Effector memory CD4-positive, alpha-beta T cell (primary cell): ENCODE measurements around the gene NUTF2.
A peak's percentile ranks its signal among the peaks of the same experiment; 100 is the strongest.
"Not testable (repeated sequence)": the region's sequence is repeated elsewhere in the genome, so short reads cannot be mapped to it uniquely, and the experiment has no call there.

Source experiments
- DNase-seq, 3 donors: peaks; one replicate each; pipeline ENCODE4 v3.0.0-alpha.2; 2020
- H3K27ac ChIP-seq: 2 replicates; pipeline ENCODE4 v1.7.0; 2013; ENCODE audit warnings: mild to moderate bottlenecking, low read length, moderate library complexity; ENCODE audit not compliant: insufficient read depth, poor library complexity, severe bottlenecking
- H3K27me3 ChIP-seq: replicated peaks from 2 replicates; pipeline ENCODE4 v1.7.0; 2013; ENCODE audit warnings: mild to moderate bottlenecking, low read length; ENCODE audit not compliant: insufficient read depth, control insufficient read depth, poor library complexity, severe bottlenecking
- H3K36me3 ChIP-seq: 2 replicates; pipeline ENCODE4 v1.7.0; 2013; ENCODE audit warnings: mild to moderate bottlenecking, low read length, moderate library complexity; ENCODE audit not compliant: control insufficient read depth, insufficient read depth
- H3K4me1 ChIP-seq: 2 replicates; pipeline ENCODE4 v1.7.0; 2013; ENCODE audit warnings: low read length, mild to moderate bottlenecking; ENCODE audit not compliant: control insufficient read depth, insufficient read depth, poor library complexity, severe bottlenecking
- H3K4me3 ChIP-seq: 2 replicates; pipeline ENCODE4 v1.7.0; 2013; ENCODE audit warnings: low read length, low read depth, mild to moderate bottlenecking; ENCODE audit not compliant: insufficient read depth, poor library complexity, severe bottlenecking
- H3K9me3 ChIP-seq: 2 replicates; pipeline ENCODE4 v1.7.0; 2013; ENCODE audit warnings: mild to moderate bottlenecking, low read length, moderate library complexity; ENCODE audit not compliant: control insufficient read depth

The NUTF2 gene

DNA sequence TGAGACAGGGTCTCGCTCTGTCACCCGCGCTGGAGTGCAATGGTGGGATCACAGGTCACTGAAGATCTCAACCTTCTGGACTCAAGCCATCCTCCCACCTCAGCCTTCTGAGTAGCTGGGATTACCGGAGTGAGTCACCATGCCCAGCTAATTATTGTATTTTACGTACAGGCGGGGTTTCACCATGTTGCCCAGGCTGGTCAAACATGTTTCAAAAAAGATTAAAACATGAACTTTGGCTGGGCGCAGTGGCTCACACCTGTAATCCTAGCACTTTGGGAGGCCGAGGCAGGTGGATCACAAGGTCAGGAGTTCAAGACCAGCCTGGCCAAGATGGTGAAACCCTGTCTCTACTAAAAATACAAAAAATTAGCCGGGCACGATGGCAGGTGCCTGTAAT lies 9.5 kb upstream of the NUTF2 start:
- not testable (repeated sequence) for H3K27ac ChIP-seq, H3K9me3 ChIP-seq, DNase-seq, H3K36me3 ChIP-seq, H3K4me3 ChIP-seq, H3K27me3 ChIP-seq
- H3K4me1 ChIP-seq = peaks cover 10% of the 10 kb centered on the region

DNA sequence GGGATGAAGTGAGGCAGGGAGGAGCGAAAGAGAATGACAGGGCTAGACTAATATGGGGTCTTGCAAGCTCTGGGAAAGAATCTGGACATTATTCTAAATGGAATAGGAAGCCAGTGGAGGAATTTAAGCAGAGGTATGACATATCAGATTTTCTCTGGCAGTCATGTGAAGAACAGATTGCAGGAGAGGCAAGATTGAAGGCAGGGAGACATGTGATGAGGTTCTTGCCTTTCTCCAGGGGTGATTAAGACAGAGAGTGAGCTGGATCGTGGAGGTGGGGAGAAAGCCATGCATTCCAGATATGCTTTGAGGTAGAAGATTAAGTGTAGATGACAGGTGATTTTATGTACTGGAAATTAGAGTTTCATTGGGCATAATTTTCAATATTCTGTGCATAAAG lies 8.9 kb upstream of the NUTF2 start:
- Histone ChIP-seq H3K4me1 (peaks cover 11% of the 10 kb centered on the region), H3K9me3 (no peaks in the 10 kb centered on the region), H3K36me3 (no peaks in the 10 kb centered on the region), H3K27me3 (no peaks in the 10 kb centered on the region), H3K27ac (no peak overlapping the region), H3K4me3 (no peak overlapping the region)
- DNase-seq = no peak

- no peaks in the 10 kb centered on the region for H3K27me3 ChIP-seq
- no peaks in the 10 kb centered on the region for H3K9me3 ChIP-seq
- H3K4me1 ChIP-seq = peaks cover 38% of the 10 kb centered on the region
- H3K4me3 ChIP-seq = peak overlapping the region; percentile 86
- H3K27ac ChIP-seq = peak overlapping the region; percentile 95
- DNase-seq = no peak
- no peaks in the 10 kb centered on the region for H3K36me3 ChIP-seq
Measured at GRCh38 chr16:67841198-67841815, 5.4 kb upstream of the NUTF2 start.

DNA sequence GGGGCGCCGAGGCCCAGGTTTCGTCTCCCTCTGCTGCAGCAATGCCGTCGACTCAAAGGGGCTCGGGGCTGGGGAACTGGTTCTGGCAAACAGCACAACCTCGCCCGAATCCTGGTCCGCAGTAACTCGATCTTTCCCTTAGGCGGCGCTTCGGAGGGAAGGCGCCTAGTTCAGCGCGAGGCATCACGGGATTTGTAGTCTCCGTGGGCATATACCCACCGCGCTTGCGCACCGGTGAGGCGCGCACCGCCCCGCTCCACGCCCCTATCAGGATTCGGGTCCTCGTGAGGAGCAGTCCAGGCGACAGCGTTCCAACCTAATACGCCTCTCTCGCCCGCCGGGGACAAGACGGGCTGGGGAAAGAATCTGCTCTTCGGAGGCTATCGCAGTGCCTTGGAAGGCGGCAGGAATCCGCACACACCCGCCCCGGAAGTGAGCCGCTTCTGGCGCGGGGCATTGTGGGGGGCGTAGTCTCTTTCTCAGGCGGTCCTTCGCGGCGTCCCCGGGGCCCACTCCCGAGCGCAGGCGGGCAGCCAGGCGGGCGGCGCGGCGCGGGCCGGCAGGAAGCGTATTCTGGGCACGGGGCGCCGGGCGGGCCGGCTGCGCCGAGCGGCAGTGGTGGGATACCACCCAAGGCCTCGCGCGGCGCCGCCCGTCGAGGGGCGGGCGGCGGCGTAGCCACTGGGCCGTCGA lies 4.8 kb upstream of the NUTF2 start, which contains the start of gene THAP11:
Gene THAP11, plus strand, starts transcription at position 505 of the 693 bp plus-strand sequence. CDS start 235 bp downstream, outside the sequence.
- H3K36me3 ChIP-seq = no peaks in the 10 kb centered on the region
- H3K4me3 ChIP-seq = peak within 1 kb of the TSS; percentile 86
- no peaks in the 10 kb centered on the region for H3K9me3 ChIP-seq
- DNase-seq = peak; percentile 84 to 89 (median 88)
- H3K27me3 ChIP-seq = no peaks in the 10 kb centered on the region
- peaks cover 39% of the 10 kb centered on the region for H3K4me1 ChIP-seq
- peak within 1 kb of the TSS; percentile 95 for H3K27ac ChIP-seq

GRCh38 chr16:67842509-67843342 lies 4.0 kb upstream of the NUTF2 start:
- Histone ChIP-seq H3K4me3 (peak overlapping the region; percentile 86), H3K4me1 (peaks cover 45% of the 10 kb centered on the region), H3K27me3 (no peaks in the 10 kb centered on the region), H3K27ac (peak overlapping the region; percentile 95), H3K9me3 (no peaks in the 10 kb centered on the region), H3K36me3 (no peaks in the 10 kb centered on the region)
- DNase-seq = peak; percentile 37 to 66 (median 56)

DNA sequence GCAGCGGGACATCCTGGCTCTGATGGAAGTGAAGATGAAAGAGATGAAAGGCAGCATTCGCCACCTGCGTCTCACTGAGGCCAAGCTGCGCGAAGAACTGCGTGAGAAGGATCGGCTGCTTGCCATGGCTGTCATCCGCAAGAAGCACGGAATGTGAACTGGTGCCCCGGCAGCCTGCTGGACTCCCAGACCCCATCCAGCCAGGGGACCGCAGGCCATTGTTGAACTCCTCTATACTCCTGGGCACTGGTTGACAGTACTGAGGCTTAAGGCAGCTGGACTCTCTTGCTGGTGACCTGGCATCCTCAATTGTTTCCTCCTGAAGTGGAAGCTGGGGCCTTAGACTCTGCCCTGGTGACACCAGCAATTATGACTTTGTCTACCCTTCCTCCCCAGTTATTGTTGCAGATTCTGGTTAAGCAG lies 3.4 kb upstream of the NUTF2 start:
- no peak for DNase-seq
- peak overlapping the region; percentile 86 for H3K4me3 ChIP-seq
- no peaks in the 10 kb centered on the region for H3K27me3 ChIP-seq
- no peaks in the 10 kb centered on the region for H3K36me3 ChIP-seq
- peak overlapping the region; percentile 95 for H3K27ac ChIP-seq
- H3K9me3 ChIP-seq = no peaks in the 10 kb centered on the region
- H3K4me1 ChIP-seq = peaks cover 48% of the 10 kb centered on the region

GRCh38 chr16:67844497-67844896 lies 2.2 kb upstream of the NUTF2 start:
- no peak for DNase-seq
- no peak overlapping the region for H3K4me3 ChIP-seq
- H3K4me1 ChIP-seq = peaks cover 48% of the 10 kb centered on the region
- peak overlapping the region; percentile 95 for H3K27ac ChIP-seq
- H3K9me3 ChIP-seq = no peaks in the 10 kb centered on the region
- no peaks in the 10 kb centered on the region for H3K27me3 ChIP-seq
- H3K36me3 ChIP-seq = no peaks in the 10 kb centered on the region

- H3K27me3 ChIP-seq = no peaks in the 10 kb centered on the region
- H3K9me3 ChIP-seq = no peaks in the 10 kb centered on the region
- peak overlapping the region; percentile 90 for H3K4me3 ChIP-seq
- peak overlapping the region; percentile 89 for H3K27ac ChIP-seq
- H3K36me3 ChIP-seq = no peaks in the 10 kb centered on the region
- peaks cover 48% of the 10 kb centered on the region for H3K4me1 ChIP-seq
- no peak for DNase-seq
Measured at GRCh38 chr16:67845291-67846062, 1.3 kb upstream of the NUTF2 start.

GRCh38 chr16:67846063-67846319 lies 742 bp upstream of the NUTF2 start:
- no peak for DNase-seq
- Histone ChIP-seq H3K36me3 (no peaks in the 10 kb centered on the region), H3K27me3 (no peaks in the 10 kb centered on the region), H3K9me3 (no peaks in the 10 kb centered on the region), H3K4me3 (peak overlapping the region; percentile 90), H3K27ac (peak overlapping the region; percentile 89), H3K4me1 (peaks cover 48% of the 10 kb centered on the region)
